HG03095 (cell line): ENCODE results near the gene MOB1A.

Experiments used
- ATAC-seq: cut with Tn5 transposase; IDR thresholded peaks from one replicate; pipeline ENCODE4 v1.9.1; 2021; ENCODE audit warnings: moderate library complexity; ENCODE audit not compliant: unreplicated experiment

The MOB1A gene

GRCh38 chr2:74109551-74109950 lies 69.1 kb downstream of the MOB1A start:
- ATAC-seq = no peak

GRCh38 chr2:74107071-74107470 lies 71.6 kb downstream of the MOB1A start:
- ATAC-seq = no peak

GRCh38 chr2:74105413-74105812 lies 73.3 kb downstream of the MOB1A start:
- no peak for ATAC-seq

GRCh38 chr2:74104839-74105238 lies 73.8 kb downstream of the MOB1A start:
- ATAC-seq = no peak

- no peak for ATAC-seq
Observed at GRCh38 chr2:74103763-74104162, 74.9 kb downstream of the MOB1A start.
